Erythroblast (primary cell): ENCODE data around the gene MAPK10.

Source experiments
- GATA1 ChIP-seq: IDR thresholded peaks from 2 replicates; pipeline ENCODE4 v1.6.1; 2011; ENCODE audit warnings: low read depth, mild to moderate bottlenecking, control low read depth, low read length, moderate library complexity
- POLR2A ChIP-seq: IDR thresholded peaks from 2 replicates; pipeline ENCODE4 v1.6.1; 2011; ENCODE audit warnings: mild to moderate bottlenecking, low read length

- TF ChIP-seq POLR2A (no peak), GATA1 (no peak)
Measured at GRCh38 chr4:85952972-85953650, 406.7 kb downstream of the MAPK10 start.
